Central memory CD8-positive, alpha-beta T cell (primary cell): ENCODE results near the gene SLC6A13.

Experiments
- ATAC-seq: fragments of 150-1000 bp; cut with Tn5 transposase; replicated peaks from 2 replicates; pipeline ENCODE4 v1.10.0; 2022; ENCODE audit warnings: mild to moderate bottlenecking, moderate FRiP score, moderate number of reproducible peaks; ENCODE audit not compliant: poor library complexity, severe bottlenecking; ENCODE audit errors: extremely low read depth
- DNase-seq, 2 donors: peaks; one replicate each; pipeline ENCODE4 v3.0.0; 2021; ENCODE audit warnings: low spot score in 2 of 2
- H3K27ac Mint-ChIP-seq: one replicate; pipeline ENCODE4 v1.8.0; 2022; ENCODE audit warnings: low read depth, mild to moderate bottlenecking, moderate library complexity, mixed read lengths
- H3K27me3 Mint-ChIP-seq: one replicate; pipeline ENCODE4 v1.8.0; 2022; ENCODE audit warnings: mixed read lengths
- H3K36me3 Mint-ChIP-seq: one replicate; pipeline ENCODE4 v1.8.0; 2022; ENCODE audit warnings: mild to moderate bottlenecking, moderate library complexity, mixed read lengths; ENCODE audit not compliant: insufficient read depth
- H3K4me1 Mint-ChIP-seq: one replicate; pipeline ENCODE4 v1.8.0; 2022; ENCODE audit warnings: mixed read lengths
- H3K4me3 Mint-ChIP-seq: one replicate; pipeline ENCODE4 v1.8.0; 2022; ENCODE audit warnings: mild to moderate bottlenecking, moderate library complexity, mixed read lengths
- H3K9me3 Mint-ChIP-seq: one replicate; pipeline ENCODE4 v1.8.0; 2022; ENCODE audit warnings: mixed read lengths

The SLC6A13 gene

DNA sequence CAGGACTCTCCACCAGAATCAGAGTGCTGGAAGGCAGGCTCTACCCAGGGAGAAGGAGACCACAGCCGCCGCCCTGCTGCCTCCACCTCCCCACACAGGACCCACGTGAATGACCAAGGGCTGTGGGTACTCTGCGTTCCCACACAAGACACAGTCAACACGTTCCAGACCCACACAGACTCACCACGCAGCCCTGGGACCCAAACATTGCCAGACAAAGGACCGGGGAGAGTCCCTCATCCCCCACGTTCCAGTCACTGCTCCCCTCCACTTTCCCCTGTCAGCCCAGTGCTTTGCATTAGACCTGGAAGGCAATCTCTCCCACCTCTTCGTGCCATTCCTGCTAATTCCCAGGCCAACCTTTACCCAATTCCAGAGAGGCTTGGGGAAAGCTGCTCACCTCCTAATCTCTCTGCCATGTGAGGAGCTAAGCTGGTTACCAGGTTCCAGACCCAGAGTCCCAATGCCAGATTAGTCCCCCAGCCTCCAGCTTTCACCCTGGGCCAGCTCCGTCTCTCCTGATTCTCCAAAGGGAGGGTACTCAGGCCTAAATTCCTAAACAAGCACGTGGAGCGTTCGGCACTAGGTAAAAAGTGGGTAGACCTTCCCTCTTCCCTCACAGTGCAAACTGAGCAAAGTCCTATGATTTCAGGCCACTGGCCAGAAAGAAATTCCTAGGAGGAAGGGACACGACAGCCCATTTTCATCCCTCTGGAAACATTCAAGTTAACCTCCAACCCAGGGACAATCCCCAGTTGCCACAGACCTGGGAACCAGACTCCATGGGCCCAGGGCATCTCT, 4.9 kb downstream of the SLC6A13 start:
- H3K4me1 Mint-ChIP-seq, result no peaks in the 10 kb centered on the region
- H3K27ac Mint-ChIP-seq, result no peak overlapping the region
- no peak overlapping the region for H3K4me3 Mint-ChIP-seq
- H3K9me3 Mint-ChIP-seq, result no peaks in the 10 kb centered on the region
- no peak for ATAC-seq
- no peak for DNase-seq
- H3K27me3 Mint-ChIP-seq, result peaks cover 75% of the 10 kb centered on the region
- no peaks in the 10 kb centered on the region for H3K36me3 Mint-ChIP-seq

DNA sequence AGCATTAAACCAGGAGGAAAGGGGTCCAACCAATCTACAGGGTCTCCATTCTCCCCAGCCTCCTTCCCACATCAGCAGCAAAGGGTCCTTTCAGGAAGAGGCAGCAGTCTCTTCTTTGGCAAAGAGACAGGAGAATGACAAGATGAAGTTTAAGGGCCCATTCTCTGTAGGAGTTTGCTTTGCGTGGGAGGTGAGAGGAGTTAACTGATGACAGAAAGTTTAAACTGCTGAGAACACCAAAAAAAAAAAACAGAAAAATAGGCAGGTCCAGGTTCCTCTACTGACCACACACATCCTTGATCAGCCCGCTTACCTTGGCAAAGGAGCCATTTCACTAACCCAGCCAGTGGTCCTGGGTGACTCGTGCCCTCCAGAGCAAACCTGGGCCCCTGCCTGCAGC, 5.7 kb downstream of the SLC6A13 start:
- no peak for ATAC-seq

DNA sequence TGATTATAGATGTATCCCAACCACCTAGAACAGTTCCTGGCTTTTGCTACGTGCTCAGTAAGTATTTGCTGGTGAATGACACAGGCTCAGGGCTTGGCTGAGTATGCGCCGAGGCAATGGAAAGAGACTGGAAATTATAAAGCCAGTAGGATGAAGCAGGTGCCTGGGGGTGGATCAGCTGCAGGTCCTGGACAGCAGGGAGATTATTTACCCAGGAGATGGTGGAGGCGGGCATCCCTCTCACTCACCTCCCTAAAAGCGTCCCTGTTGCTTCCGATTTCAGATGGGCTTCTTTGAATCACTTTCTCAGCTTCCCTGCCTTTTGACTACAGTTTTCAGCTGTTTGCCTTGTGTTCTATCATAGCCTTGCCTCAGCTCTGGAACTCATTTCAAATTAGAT, 6.4 kb downstream of the SLC6A13 start:
- no peaks in the 10 kb centered on the region for H3K4me1 Mint-ChIP-seq
- H3K27me3 Mint-ChIP-seq, result peaks cover 83% of the 10 kb centered on the region
- no peaks in the 10 kb centered on the region for H3K36me3 Mint-ChIP-seq
- no peaks in the 10 kb centered on the region for H3K9me3 Mint-ChIP-seq
- no peak overlapping the region for H3K4me3 Mint-ChIP-seq
- DNase-seq, result no peak
- ATAC-seq, result no peak
- no peak overlapping the region for H3K27ac Mint-ChIP-seq

More for the DNA sequence above, 5.7 kb downstream of the SLC6A13 start:
- H3K4me1 Mint-ChIP-seq, result no peaks in the 10 kb centered on the region
- no peak overlapping the region for H3K27ac Mint-ChIP-seq
- H3K9me3 Mint-ChIP-seq, result no peaks in the 10 kb centered on the region
- DNase-seq, result no peak
- H3K27me3 Mint-ChIP-seq, result peaks cover 82% of the 10 kb centered on the region
- no peaks in the 10 kb centered on the region for H3K36me3 Mint-ChIP-seq
- no peak overlapping the region for H3K4me3 Mint-ChIP-seq

DNA sequence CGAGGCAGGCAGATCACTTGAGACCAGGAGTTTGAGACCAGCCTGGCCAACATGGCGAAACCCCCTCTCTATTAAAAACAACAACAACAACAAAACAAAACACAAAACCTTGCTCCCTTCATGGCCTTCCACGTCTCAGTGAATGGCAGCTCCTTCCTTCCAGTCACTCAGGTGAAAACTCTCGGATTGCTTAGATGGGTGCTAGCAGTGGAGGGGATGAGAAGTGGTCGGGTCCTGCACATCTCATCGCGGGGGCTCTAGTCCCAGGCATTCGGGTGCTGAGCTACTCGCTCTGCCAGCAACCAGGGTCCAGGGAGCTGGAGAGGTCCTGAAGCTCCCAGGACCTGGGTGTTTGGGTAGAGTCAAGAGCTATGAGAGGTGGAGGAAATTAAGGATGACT, 7.7 kb downstream of the SLC6A13 start:
- Mint-ChIP-seq H3K4me3 (no peak overlapping the region), H3K36me3 (no peaks in the 10 kb centered on the region), H3K4me1 (no peaks in the 10 kb centered on the region), H3K9me3 (no peaks in the 10 kb centered on the region), H3K27me3 (peaks cover 76% of the 10 kb centered on the region), H3K27ac (no peak overlapping the region)
- DNase-seq (no peak), ATAC-seq (no peak)

DNA sequence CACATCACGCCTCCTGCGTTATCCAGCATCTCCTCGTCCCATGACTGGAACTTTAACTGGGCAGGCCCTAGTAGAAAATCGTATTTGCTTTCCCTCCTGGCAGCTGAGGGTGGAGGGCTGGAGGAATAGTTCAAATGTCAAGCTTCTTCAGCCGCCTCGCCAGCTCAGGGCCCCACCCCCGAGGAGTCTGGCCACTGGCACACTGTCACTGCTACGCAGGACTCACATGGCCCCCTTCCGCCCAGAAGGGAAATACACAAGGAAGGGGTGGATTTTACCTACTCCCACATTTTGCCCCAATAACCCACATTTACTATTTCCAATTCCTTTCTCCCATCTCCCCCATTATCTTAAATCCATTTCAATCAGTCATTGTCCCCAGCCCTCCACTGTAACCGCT, 8.6 kb downstream of the SLC6A13 start:
- DNase-seq (no peak), ATAC-seq (no peak)
- Mint-ChIP-seq H3K4me1 (no peaks in the 10 kb centered on the region), H3K27ac (no peak overlapping the region), H3K27me3 (peaks cover 70% of the 10 kb centered on the region), H3K9me3 (no peaks in the 10 kb centered on the region), H3K4me3 (no peak overlapping the region), H3K36me3 (no peaks in the 10 kb centered on the region)

- H3K27ac Mint-ChIP-seq, result no peak overlapping the region
- H3K4me1 Mint-ChIP-seq, result no peaks in the 10 kb centered on the region
- H3K9me3 Mint-ChIP-seq, result no peaks in the 10 kb centered on the region
- H3K27me3 Mint-ChIP-seq, result peaks cover 65% of the 10 kb centered on the region
- H3K4me3 Mint-ChIP-seq, result no peak overlapping the region
- DNase-seq (no peak), ATAC-seq (no peak)
- H3K36me3 Mint-ChIP-seq, result no peaks in the 10 kb centered on the region
These were observed 9.4 kb downstream of the SLC6A13 start for GRCh38 chr12:253116-253831.

GRCh38 chr12:252636-253035, 10.0 kb downstream of the SLC6A13 start:
- H3K9me3 Mint-ChIP-seq, result peaks cover 5% of the 10 kb centered on the region
- DNase-seq, result no peak

DNA sequence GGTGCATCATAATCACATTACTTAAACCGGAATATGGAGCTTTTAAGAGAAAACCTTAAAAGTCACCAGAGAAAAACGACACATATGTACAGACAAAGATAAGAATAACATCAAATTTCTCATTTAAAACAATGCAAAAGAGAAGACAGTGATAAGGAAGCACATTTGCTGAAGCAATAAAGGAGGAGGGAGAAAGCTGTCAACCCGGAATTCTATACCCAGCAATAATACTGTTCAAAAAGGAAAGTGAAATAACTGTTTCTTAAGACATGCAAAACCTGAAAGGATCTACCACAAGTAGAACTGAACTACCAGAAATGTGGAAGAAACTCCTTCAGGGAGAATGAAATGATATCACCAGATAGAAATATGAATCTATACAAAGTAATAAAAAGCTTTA, 15.4 kb downstream of the SLC6A13 start:
- H3K4me1 Mint-ChIP-seq, result no peaks in the 10 kb centered on the region
- no peak for DNase-seq
- H3K27ac Mint-ChIP-seq, result no peak overlapping the region
- no peak overlapping the region for H3K4me3 Mint-ChIP-seq
- peaks cover 46% of the 10 kb centered on the region for H3K27me3 Mint-ChIP-seq
- ATAC-seq, result no peak
- peaks cover 5% of the 10 kb centered on the region for H3K36me3 Mint-ChIP-seq
- H3K9me3 Mint-ChIP-seq, result peaks cover 10% of the 10 kb centered on the region

More at GRCh38 chr12:252636-253035, 10.0 kb downstream of the SLC6A13 start:
- Mint-ChIP-seq H3K36me3 (no peaks in the 10 kb centered on the region), H3K27me3 (peaks cover 65% of the 10 kb centered on the region), H3K4me3 (no peak overlapping the region), H3K4me1 (no peaks in the 10 kb centered on the region), H3K27ac (no peak overlapping the region)
- ATAC-seq, result no peak

GRCh38 chr12:243381-243780, 19.3 kb downstream of the SLC6A13 start:
- Mint-ChIP-seq H3K27me3 (peaks cover 80% of the 10 kb centered on the region), H3K36me3 (peaks cover 5% of the 10 kb centered on the region), H3K4me1 (no peaks in the 10 kb centered on the region), H3K27ac (no peak overlapping the region), H3K4me3 (no peak overlapping the region), H3K9me3 (peaks cover 10% of the 10 kb centered on the region)
- DNase-seq, result no peak
- no peak for ATAC-seq

GRCh38 chr12:242496-242895, 20.1 kb downstream of the SLC6A13 start:
- peaks cover 78% of the 10 kb centered on the region for H3K27me3 Mint-ChIP-seq
- DNase-seq (no peak), ATAC-seq (no peak)
- H3K27ac Mint-ChIP-seq, result no peak overlapping the region
- no peak overlapping the region for H3K4me3 Mint-ChIP-seq
- H3K9me3 Mint-ChIP-seq, result peaks cover 5% of the 10 kb centered on the region
- H3K36me3 Mint-ChIP-seq, result peaks cover 5% of the 10 kb centered on the region
- H3K4me1 Mint-ChIP-seq, result no peaks in the 10 kb centered on the region

- Mint-ChIP-seq H3K27ac (no peak overlapping the region), H3K4me3 (no peak overlapping the region), H3K36me3 (peaks cover 5% of the 10 kb centered on the region), H3K27me3 (peaks cover 75% of the 10 kb centered on the region), H3K9me3 (peaks cover 5% of the 10 kb centered on the region), H3K4me1 (no peaks in the 10 kb centered on the region)
- no peak for ATAC-seq
- no peak for DNase-seq
These were observed 21.4 kb downstream of the SLC6A13 start for GRCh38 chr12:241266-241665.

GRCh38 chr12:240566-240965, 22.1 kb downstream of the SLC6A13 start:
- Mint-ChIP-seq H3K4me3 (no peak overlapping the region), H3K9me3 (peaks cover 11% of the 10 kb centered on the region), H3K4me1 (no peaks in the 10 kb centered on the region), H3K27me3 (peaks cover 75% of the 10 kb centered on the region), H3K27ac (no peak overlapping the region), H3K36me3 (peaks cover 5% of the 10 kb centered on the region)
- ATAC-seq, result no peak
- DNase-seq, result no peak
